DMS79 treated with DMSO at 0.1 percent for 48 hours (cell line): ENCODE data around the gene DIO1.
A peak's percentile ranks its signal among the peaks of the same experiment; 100 is the strongest.

Experiments
- DNase-seq: peaks from one replicate; lab custom pipeline; 2025; lab: John Stamatoyannopoulos, UW

DIO1 gene

DNA sequence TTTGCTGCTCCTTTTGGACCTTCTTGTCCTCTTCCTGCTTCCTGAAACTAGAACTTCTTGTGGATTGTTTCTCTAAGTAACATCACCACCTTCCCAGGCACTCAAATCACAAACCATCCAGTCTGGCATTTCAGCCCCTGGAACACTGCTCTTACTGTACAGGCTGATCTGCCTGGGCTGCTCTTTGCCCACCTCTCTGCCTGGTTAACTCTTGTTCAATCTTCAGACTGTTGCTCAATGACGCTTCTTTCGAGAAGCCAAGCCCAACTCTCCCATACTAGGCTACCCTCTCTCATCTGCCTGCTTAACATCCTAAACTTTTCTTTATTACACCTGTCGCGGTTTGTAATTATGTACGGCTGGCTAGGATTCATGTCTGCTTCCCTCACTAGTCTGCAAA lies 657 bp downstream of the DIO1 start:
- DNase-seq: no peak

- no peak for DNase-seq
Observed at GRCh38 chr1:53895421-53895820, 1.4 kb downstream of the DIO1 start.

GRCh38 chr1:53896635-53897229 lies 2.7 kb downstream of the DIO1 start:
- no peak for DNase-seq

DNA sequence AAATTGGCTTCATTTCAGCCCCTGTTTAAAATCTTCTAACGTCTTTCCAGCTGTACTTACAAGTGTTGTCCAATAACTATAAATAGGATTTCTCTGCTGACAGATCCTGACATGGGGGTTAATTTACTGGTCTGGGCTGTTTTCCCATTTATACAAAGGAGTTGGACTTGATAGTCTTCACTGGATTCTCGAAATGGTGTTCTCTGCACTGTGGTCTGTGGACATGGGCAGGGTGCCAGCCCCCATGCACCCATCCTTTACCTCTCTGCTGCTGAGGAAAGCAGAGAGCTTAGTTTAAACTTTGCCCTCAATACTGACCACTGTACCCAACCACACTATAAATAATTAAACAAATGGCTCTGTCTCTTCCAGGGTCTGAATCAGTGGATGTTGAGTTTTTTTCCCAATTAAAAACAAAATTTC lies 5.2 kb downstream of the DIO1 start:
- peak; percentile 88 for DNase-seq

DNA sequence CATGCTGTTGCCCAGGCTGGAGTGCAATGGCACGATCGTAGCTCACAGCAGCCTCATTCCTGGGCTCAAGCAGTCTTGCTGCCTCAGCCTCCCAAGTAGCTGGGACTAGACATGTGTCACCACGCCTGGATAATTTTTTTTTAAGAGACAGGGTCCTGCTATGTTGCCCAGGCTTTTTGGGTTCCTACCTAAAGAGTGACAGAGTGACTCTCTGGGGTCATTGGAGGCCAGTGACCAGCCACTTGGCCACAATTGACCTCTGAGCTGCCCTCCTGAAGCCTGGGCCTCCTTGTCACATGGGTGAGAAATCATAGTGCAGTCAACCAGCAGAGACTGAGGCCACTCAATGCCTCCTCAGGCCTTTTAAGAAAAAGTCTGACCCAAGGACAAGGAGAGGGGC lies 5.7 kb downstream of the DIO1 start:
- no peak for DNase-seq

DNA sequence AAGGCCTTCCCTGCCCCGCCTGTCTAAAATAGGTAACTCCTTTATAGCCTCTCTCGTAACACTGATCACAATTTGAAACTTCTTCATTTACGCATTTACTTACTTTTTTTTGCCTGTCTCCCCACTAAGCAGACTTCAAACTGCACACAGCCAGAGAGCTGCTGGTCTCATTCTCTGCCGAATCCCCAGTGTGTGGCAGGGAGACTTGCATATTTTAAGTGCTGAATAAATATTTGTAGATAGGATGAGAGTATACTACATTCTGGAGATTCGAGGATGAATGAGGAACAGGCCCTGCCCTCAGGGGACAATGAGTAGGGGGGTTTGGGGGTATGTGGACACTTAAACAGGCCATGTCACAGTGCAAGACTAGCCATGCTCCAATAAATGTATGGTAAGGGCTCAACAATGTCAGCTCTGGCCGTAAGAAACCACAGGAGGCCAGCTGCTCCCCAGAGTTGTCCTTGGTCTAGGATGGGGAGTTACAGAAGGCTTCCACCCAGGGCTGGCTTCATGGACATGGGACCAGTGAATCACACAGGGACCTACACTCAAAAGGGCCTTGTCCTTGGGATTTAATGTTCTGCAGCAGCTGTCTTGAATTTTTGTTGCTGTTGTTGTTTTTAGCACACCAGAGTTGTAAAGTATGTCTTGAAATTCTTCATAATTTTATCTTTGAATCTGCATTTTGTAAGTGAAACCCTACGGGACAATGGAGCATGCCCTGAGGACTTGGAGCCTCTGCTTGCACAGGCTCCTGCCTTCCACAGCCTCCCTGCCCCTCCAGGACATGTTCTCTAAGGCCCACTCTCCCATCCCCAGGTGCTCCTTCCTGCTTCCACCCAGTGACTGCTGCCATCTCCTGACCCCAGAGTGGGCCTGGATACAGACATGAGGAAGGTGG lies 8.5 kb downstream of the DIO1 start:
- peak; percentile 27 for DNase-seq

GRCh38 chr1:53905509-53905908 lies 11.5 kb downstream of the DIO1 start:
- peak; percentile 88 for DNase-seq

- no peak for DNase-seq
Observed at GRCh38 chr1:53906121-53906520, 12.1 kb downstream of the DIO1 start.

DNA sequence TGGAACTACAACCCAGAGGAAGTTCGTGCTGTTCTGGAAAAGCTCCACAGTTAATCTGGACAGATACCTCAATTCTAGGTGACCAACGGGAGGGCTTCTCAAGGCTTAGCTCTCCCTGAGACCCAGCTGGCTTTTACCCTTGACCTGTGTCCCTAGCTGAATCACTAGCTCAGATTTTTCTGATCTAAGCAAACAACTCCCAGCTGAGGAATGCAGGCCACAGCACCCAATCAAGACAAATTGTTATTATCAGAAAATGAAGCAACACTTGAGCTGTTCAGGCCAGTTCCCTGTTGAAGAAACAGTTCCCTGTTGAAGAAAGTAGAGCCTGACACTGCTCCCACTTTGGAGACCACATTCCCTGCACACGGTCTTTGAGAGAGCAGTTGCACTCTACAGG lies 16.0 kb downstream of the DIO1 start:
- no peak for DNase-seq

GRCh38 chr1:53911442-53911841 lies 17.5 kb downstream of the DIO1 start:
- DNase-seq: no peak

DNA sequence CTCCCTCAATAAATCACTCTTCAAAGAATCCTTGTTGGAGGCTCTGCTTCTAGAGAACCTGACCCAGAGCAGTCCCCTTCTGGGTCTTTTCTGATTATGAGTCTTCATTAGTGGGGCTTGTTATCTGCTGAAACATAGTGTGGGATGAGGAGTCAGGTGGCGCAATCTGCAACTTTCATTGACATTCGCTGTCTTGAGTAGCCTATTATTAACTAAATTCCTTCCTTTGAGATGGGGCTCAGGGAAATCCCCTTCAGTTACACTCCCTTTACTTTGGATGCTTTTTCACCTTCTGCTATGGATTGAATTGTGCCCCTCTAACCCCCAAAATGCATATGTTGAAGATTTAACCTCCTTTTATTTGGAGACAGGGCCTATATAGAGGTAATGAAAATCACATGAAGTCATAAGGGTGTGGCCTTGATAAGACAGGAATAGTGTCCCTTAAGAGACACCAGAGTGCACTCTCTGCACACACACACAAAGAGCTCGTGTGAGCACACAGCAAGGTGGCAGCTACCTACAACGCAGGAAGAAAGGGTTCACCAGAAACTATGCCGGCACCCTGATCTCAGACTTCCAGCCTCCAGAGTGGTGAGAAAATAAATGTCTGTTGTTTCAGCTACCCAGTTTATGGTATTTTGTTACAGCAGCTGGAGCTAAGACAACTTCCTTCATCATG lies 19.5 kb downstream of the DIO1 start:
- DNase-seq: no peak

DNA sequence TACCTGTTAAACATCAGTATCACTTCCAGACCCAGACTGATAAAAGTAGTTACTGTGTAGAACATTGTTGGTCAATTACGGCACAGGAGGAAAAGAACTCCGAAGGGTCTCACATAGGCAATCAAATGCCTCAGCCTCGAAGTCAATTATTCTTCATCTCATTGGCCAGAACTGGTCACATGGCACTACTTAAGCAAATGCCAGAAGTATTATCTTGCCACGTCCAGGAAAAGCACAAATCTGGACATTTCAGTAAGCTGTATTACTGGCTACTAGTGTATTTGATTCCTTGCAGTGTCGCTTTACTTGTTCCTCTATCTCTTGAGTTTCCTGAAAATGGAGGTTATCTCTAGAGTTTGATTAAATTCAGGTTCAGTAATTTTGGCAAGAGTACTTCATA lies 24.4 kb downstream of the DIO1 start:
- DNase-seq: no peak

DNA sequence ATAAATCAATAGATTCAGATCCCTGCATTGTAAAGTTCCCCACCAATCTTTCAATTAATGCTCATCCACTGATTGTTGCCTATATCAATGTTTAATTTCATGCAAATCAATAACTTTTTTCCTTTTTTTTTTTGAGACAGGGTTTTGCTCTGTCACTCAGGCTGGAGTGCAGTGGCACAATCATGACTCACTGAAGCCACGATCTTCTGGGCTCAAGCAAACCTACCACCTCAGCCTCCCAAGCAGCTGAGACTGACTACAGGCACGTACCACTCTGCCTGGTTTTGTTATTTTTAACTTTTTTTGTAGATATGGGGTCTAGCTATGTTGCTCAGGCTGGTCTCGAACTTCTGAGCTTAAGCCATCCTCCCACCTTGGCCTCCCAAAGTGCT lies 25.7 kb downstream of the DIO1 start:
- no peak for DNase-seq

DNA sequence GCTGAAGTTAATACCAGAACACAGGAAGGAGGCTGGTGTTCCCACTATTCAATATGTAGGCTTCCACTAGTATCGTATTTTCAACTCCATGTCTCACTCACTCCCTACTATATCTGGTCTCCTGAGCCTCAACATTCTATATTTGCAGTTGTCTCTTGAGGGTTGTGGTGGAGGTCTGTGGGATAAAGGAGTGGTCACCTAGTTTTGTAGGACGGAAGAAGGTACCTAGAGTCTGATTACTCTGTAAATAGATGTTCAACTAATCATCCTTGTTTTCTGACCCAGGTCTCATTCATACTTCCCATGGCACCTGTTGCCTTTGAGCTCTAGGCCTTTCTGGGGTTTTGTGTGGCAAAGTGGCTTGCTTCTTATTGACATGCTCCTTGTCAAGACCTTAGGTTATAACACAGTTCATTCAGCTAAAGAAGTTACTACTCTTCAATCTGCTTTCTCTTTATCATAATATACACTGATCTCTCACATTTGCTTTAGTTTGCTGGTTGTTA lies 33.4 kb downstream of the DIO1 start:
- DNase-seq: no peak

DNA sequence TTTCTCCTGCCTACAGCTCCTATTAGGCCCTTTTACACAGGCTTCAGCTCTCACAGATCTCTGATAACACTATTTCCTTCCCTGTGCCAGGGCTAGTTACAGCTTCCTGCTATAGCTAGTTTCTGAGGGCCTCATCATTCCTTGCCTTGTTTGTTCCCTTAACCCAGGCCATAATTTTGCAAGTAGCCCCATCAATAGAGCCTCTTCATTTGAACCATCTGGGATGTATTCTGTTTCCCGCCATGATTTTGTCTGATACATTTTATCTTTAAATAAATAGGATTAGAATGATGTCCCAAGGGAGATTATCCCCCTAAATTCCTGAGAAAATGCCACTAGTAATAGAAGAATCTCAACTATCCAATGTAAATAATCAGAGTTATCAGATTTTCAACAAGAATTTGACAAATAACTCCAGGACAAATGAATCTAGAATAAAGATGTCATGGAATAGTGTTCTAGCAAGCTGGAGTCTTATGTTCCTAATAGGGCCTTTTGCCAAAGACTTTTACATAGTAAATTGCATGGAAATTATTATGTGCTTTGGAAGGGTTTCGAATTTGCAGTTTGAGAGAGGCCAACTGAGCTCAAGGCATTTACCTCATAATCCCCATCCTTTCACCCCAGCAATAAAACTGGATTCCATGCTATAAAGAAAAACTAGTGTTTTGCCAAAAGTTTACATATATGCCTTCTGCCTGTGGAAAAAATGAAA lies 35.4 kb downstream of the DIO1 start:
- no peak for DNase-seq

GRCh38 chr1:53930932-53931331 lies 36.9 kb downstream of the DIO1 start:
- no peak for DNase-seq

DNA sequence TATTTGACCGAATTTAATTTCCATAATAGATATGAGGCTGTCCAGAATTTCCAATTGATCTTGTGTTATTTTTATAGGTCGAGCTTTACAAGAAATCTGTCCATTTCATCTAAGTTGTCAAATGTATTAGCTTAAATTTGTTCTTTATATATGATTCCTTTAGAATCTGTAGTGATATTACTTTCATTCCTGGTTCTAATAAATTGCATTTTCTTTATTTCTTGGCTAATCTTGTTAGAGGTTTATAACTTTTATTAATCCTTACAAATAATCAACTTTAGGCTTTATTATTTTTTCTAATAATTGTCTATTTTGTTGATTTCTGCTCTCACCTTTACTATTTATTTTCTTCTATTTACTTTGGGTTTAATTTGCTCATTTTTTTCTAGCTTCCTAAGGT lies 37.5 kb downstream of the DIO1 start:
- no peak for DNase-seq

DNA sequence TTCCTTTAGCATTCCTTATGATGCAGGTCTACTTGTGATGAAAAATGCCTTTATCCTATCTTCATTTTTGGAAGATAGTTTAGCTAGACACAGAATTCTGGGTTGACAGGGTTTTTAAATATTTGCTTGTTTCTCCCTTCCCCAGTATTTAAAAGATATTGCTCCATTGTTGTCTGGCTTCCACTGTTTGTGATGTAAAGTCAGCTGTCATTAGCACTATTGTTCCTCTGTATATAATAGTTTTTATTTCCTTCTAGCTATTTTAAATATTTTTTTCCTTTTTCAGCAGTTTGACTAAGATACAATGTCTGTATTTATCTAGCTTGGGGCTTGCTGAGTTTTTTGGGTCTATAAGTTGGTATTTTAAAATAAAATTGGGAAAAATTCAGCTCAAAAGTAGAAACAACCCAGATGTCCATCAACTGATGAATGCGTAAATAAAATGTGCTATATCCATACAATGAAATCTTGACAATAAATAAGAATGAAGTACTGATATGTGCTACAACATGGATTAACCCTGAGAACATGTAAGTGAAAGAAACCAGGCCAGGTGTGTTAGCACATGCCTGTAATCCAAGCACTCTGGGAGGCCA lies 40.3 kb downstream of the DIO1 start:
- no peak for DNase-seq

DNA sequence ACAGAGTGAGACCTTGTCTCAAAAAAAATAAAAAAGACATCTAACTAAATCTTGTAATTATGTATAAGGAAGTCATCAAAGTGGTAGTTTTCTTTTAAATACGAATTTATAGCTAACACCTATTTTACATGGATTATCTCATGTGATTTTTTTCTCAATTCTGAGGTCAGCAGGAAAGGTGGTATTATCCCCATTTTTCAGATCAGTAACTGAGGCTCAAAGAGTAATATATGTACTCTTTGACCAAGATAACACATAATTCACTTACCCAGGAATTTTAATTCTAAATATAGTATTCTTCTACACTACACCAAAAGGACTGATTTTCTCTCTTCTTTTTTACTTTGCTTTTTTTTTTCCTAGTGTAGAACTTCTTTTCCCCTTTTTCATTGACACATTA lies 42.4 kb downstream of the DIO1 start:
- no peak for DNase-seq

GRCh38 chr1:53938136-53938830 lies 44.3 kb downstream of the DIO1 start:
- DNase-seq: no peak
